Kidney epithelial cell (primary cell): ENCODE results near the gene WNT10A. TPM values are rescaled to one million over a fixed set of nuclear protein-coding genes. Genes with fewer than 3 reads are reported as not detected.
"Not testable (repeated sequence)": the region's sequence is repeated elsewhere in the genome, so short reads cannot be mapped to it uniquely, and the experiment has no call there.

Experiments used
- DNase-seq: peaks from one replicate; pipeline ENCODE4 v3.0.0-alpha.2; 2010; ENCODE audit warnings: low read depth
- H3K27me3 ChIP-seq: 2 replicates; pipeline ENCODE4 v1.6.0; 2011; ENCODE audit warnings: low read length; ENCODE audit not compliant: control insufficient read depth, insufficient read depth
- H3K36me3 ChIP-seq: 2 replicates; pipeline ENCODE4 v1.5.1; 2011; ENCODE audit warnings: low read length; ENCODE audit not compliant: control insufficient read depth, insufficient read depth
- H3K4me3 ChIP-seq: 2 replicates; pipeline ENCODE4 v1.5.1; 2011; ENCODE audit warnings: low read depth, mild to moderate bottlenecking, control low read depth, low read length
- total RNA-seq: library from RNA; depleted of rRNA; stranded (reverse); fragments of >200 nt; gene quantifications from 2 replicates; pipeline ENCODE4 v1.2.3, GENCODE V29; 2015
- TF ChIP-seq, protein P1 (sequence below): IDR thresholded peaks from 2 replicates; pipeline ENCODE4 v1.5.1; 2011; ENCODE audit warnings: mild to moderate bottlenecking, moderate library complexity, low read length, control low read depth, inconsistent platforms; ENCODE audit not compliant: insufficient read depth, poor library complexity, severe bottlenecking

WNT10A gene
- total RNA-seq, 1 donor from 2014 or later, result 7.1 TPM

DNA sequence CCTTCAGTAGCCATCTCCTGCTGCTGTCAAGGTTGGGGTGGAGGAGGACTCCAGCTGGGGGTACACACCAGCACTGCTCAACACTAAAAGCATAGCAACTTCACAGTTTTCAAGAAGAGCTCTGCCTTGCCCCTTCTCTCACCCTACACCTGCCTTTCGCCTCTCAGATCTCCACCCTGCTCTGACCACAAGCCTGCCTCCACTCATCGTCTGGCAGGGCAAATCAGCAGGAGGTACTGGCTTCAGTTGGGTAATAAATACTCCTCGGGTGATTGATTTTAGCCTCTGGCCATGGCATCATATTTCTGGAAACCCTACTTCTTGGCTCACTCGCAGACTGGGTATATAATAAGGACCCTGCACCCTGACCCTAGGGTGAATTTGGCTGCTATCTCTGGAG lies 46.0 kb upstream of the WNT10A start:
- no peaks in the 10 kb centered on the region for H3K36me3 ChIP-seq
- H3K4me3 ChIP-seq, result no peak overlapping the region
- DNase-seq, result no peak
- H3K27me3 ChIP-seq, result peaks cover 21% of the 10 kb centered on the region
- TF ChIP-seq, protein P1, sequence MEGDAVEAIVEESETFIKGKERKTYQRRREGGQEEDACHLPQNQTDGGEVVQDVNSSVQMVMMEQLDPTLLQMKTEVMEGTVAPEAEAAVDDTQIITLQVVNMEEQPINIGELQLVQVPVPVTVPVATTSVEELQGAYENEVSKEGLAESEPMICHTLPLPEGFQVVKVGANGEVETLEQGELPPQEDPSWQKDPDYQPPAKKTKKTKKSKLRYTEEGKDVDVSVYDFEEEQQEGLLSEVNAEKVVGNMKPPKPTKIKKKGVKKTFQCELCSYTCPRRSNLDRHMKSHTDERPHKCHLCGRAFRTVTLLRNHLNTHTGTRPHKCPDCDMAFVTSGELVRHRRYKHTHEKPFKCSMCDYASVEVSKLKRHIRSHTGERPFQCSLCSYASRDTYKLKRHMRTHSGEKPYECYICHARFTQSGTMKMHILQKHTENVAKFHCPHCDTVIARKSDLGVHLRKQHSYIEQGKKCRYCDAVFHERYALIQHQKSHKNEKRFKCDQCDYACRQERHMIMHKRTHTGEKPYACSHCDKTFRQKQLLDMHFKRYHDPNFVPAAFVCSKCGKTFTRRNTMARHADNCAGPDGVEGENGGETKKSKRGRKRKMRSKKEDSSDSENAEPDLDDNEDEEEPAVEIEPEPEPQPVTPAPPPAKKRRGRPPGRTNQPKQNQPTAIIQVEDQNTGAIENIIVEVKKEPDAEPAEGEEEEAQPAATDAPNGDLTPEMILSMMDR, result no peak

DNA sequence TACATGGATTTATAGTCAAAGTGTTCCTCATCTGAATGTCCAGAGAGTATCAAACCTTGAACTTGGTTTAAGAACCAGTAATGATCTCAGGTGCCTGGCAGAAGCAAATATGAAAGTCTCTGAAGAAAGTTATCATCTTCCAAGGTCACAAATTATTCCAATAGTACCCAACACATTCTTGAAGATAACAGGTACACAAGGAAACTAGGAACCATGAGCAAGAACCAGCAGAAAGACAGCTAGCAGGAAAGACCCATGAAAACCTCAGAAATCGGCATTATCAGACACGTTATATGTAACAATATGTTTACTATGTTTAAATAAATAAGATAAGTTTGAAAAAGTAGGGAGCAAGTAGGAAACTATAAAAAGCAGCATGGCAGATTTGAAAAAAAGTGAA lies 43.2 kb upstream of the WNT10A start:
- Histone ChIP-seq H3K27me3 (peaks cover 6% of the 10 kb centered on the region), H3K4me3 (no peak overlapping the region), H3K36me3 (no peaks in the 10 kb centered on the region)
- no peak for DNase-seq
- TF ChIP-seq, protein P1, result no peak

DNA sequence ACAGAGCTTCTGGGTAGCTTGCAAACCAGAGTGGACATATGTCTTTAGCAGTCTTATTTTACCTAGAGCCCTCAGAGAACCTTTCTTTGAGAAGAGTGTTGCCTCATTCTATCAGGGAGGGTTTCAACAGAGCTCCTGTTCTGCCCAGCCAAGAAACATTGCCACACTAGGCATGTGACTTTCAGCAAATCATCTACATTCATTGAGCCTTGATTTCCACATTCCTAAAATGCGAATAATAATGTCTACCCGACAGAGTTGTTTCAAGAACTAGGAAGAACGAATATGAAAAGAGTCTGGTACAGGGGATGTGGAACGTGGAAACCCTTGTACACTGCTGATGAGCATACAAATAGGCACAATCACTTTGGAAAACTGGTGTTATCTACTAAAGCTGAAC lies 41.2 kb upstream of the WNT10A start:
- Histone ChIP-seq H3K27me3 (peaks cover 3% of the 10 kb centered on the region), H3K4me3 (no peak overlapping the region), H3K36me3 (no peaks in the 10 kb centered on the region)
- no peak for DNase-seq
- TF ChIP-seq, protein P1, result no peak

DNA sequence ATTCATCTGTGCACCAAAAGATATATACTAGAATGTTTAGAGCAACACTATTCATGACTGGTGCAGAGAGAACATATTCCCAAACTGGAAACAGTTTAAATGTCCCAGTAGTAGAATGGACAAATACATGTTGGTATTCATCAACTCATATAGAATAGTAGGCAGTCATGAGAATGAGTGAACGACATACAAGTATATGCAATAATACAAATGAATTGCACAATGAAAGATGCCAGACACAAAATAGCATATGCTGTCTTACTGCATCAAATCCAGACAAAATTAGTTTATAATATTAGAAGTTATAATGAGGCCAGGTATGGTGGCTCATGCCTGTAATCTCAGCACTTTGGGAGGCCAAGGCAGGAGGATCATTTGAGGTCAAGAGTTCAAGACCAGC lies 40.8 kb upstream of the WNT10A start:
- TF ChIP-seq, protein P1, result no peak
- no peak overlapping the region for H3K4me3 ChIP-seq
- no peak for DNase-seq

DNA sequence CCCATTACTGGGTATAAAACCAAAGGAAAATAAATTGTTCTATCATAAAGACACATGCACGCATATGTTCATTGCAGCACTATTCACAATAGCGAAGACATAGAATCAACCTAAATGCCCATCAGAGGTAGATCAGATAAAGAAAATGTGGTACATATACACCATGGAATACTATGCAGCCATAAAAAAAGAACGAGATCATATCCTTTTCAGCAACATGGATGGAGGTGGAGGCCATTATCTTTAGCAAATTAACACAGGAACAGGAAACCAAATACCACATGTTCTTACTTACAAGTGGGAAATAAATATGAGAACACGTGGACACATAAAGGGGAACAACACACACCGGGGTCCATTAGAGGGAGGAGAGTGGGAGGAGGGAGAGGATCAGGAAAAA lies 36.3 kb upstream of the WNT10A start:
- DNase-seq, H3K4me3 ChIP-seq, H3K36me3 ChIP-seq, H3K27me3 ChIP-seq: not testable (repeated sequence)

More for the DNA sequence above, 40.8 kb upstream of the WNT10A start:
- Histone ChIP-seq H3K36me3 (no peaks in the 10 kb centered on the region), H3K27me3 (no peaks in the 10 kb centered on the region)

DNA sequence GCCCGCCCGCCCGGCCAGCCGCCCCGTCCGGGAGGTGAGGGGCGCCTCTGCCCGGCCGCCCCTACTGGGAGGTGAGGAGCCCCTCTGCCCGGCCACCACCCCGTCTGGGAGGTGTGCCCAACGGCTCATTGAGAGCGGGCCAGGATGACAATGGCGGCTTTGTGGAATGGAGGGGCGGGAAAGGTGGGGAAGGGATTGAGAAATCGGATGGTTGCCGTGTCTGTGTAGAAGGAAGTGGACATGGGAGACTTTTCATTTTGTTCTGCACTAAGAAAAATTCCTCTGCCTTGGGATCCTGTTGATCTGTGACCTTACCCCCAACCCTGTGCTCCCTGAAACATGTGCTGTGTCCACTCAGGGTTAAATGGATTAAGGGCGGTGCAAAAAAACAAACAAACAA lies 33.7 kb upstream of the WNT10A start:
- H3K36me3 ChIP-seq, DNase-seq, H3K27me3 ChIP-seq, H3K4me3 ChIP-seq: not testable (repeated sequence)

DNA sequence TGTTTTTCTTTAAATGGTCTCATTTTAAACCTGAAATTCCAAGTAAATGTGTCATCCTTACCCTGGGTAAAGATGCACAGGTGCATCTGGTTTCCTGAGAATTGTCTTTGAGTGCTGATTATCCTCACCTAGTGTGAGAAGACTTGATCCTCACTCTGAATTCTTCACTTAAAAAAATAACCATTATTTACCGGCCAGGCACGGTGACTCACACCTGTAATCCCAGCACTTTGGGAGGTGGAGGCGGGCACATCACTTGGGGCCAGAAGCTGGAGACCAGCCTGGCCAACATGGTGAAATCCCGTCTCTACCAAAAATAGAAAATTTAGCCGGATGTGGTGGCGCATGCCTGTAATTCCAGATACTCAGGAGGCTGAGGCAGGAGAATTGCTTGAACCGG lies 30.9 kb upstream of the WNT10A start:
- H3K4me3 ChIP-seq, result no peak overlapping the region
- TF ChIP-seq, protein P1, result no peak
- DNase-seq, result no peak
- no peaks in the 10 kb centered on the region for H3K36me3 ChIP-seq
- peaks cover 5% of the 10 kb centered on the region for H3K27me3 ChIP-seq
